ENCODE results near the gene IDH1. TPM values are rescaled to one million over a fixed set of nuclear protein-coding genes. Genes with fewer than 3 reads are reported as not detected.

The IDH1 gene
- total and polyA plus RNA-seq, 2 of the 8 experiments (the other 6 are each of a cell fraction or from before 2014, with no cell fraction given), result 174 to 398 TPM

DNA sequence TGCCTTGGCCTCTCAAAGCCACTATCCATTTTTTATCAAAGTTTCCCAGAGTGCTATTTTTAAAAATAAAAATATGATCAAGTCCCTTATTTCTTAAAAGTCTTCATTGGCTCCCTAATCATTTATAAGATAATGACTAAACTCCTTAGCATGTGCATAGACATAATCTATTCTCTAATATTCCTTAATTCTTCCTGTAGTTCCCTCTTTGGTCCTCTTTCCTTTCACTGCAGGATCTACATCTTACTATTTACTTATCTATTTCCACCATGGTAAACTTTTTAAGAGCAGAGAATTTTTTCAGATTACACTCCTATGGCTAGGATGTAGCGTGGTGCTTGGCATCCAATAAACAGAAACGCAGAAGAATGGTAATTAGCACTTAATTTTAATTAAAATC is 19.0 kb downstream of the IDH1 start:
- no peak overlapping the region for H3K56ac ChIP-seq (replicated peaks; ENCODE audit: insufficient read length, low read depth, low read length)
- no peak overlapping the region for H3K27ac ChIP-seq (ENCODE audit: low read depth, low read length)
- 95% methylated on average over 2 of the region's 2 CpGs; no CpG with 5 or more reads in 1 of the 2 experiments for WGBS, 2 experiments (ENCODE audit: extremely low coverage in 1 of 2, insufficient coverage in 1 of 2, insufficient read length in 1 of 2, insufficient replicate concordance in 2 of 2, low coverage in 1 of 2, low lambda C conversion rate in 2 of 2, missing lambda C conversion rate in 1 of 2)

More for the DNA sequence above, 19.0 kb downstream of the IDH1 start:
- Histone ChIP-seq H3K27me3 (replicated peaks in 1 of 4; ENCODE audit: control insufficient read depth in 3 of 4, extremely low read depth in 1 of 4, insufficient read depth in 3 of 4, low read length in 3 of 4) (no peaks in the 10 kb centered on the region), H4K8ac (ENCODE audit: extremely low read depth, insufficient read depth, low read length) (no peak overlapping the region), H4K5ac (ENCODE audit: insufficient read length, low read depth, low read length) (no peak overlapping the region), H2BK12ac (ENCODE audit: low read depth, low read length) (no peak overlapping the region), H3K23ac (ENCODE audit: insufficient read length) (no peak overlapping the region), H3K4me3 (ENCODE audit: extremely low read depth in 1 of 4, insufficient read depth in 2 of 4, low read depth in 3 of 4, low read length in 4 of 4) (no peak overlapping the region), H3K36me3 (ENCODE audit: control insufficient read depth in 2 of 4, insufficient read depth in 4 of 4, low read length in 3 of 4) (peaks cover 16 to 48% (median 31%) of the 10 kb centered on the region in 4 experiments), H3K9me3 (ENCODE audit: insufficient read depth in 2 of 2, low read depth in 1 of 2, low read length in 1 of 2) (no peaks in the 10 kb centered on the region), H3K79me2 (ENCODE audit: control insufficient read depth in 1 of 2, insufficient read depth in 2 of 2, low read length in 2 of 2) (no peaks in the 10 kb centered on the region), H2BK15ac (ENCODE audit: low read length) (no peak overlapping the region), H2AFZ (ENCODE audit: low read length) (no peak overlapping the region), H4K20me1 (replicated peaks in 1 of 2; ENCODE audit: control insufficient read depth in 1 of 2, insufficient read depth in 2 of 2, low read length in 2 of 2) (no peaks in the 10 kb centered on the region), H3K14ac (ENCODE audit: insufficient read length) (no peak overlapping the region), H3K23me2 (ENCODE audit: low read depth, low read length) (no peaks in the 10 kb centered on the region), H2BK5ac (ENCODE audit: low read depth, low read length) (no peak overlapping the region), H4K91ac (replicated peaks; ENCODE audit: insufficient read length, low read length) (no peak overlapping the region), H2AK5ac (ENCODE audit: low read depth, low read length) (no peak overlapping the region), H3K4me1 (replicated peaks in 1 of 4; ENCODE audit: control insufficient read depth in 3 of 4, insufficient read depth in 4 of 4, low read length in 3 of 4) (no peaks in the 10 kb centered on the region), H2BK120ac (replicated peaks; ENCODE audit: low read depth, low read length) (no peak overlapping the region), H3K18ac (ENCODE audit: extremely low read depth, low read length) (no peak overlapping the region), H3K4ac (replicated peaks; ENCODE audit: insufficient read length, low read depth, low read length) (no peak overlapping the region), H3K79me1 (ENCODE audit: low read depth, low read length) (no peaks in the 10 kb centered on the region), H2BK20ac (ENCODE audit: low read length) (no peak overlapping the region), H3K4me2 (ENCODE audit: insufficient read depth in 1 of 2, low read depth in 2 of 2, low read length in 2 of 2) (no peak overlapping the region), H3K9ac (replicated peaks in 1 of 4; ENCODE audit: extremely low read depth in 1 of 4, low read depth in 3 of 4, low read length in 3 of 4) (no peak overlapping the region)
- ChIA-PET CTCF (ENCODE audit: partially characterized antibody) (no interaction called here), POLR2A (ENCODE audit: partially characterized antibody) (interaction anchor here (1.2 to 1.7 kb wide), 3 partner anchors 9 to 18 kb away, joined by 3 to 6 read pairs (median 6); partner anchors contain the start of gene IDH1)
- TF ChIP-seq, protein P1, sequence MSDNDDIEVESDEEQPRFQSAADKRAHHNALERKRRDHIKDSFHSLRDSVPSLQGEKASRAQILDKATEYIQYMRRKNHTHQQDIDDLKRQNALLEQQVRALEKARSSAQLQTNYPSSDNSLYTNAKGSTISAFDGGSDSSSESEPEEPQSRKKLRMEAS (IDR thresholded peaks at IDR 0.05), result no peak
- no peak for TF ChIP-seq BCL11A (IDR thresholded peaks at IDR 0.05; ENCODE audit: low read depth in 2 of 2, low read length in 2 of 2)
- no peak for TF ChIP-seq POLR2AphosphoS5 (IDR thresholded peaks at IDR 0.05; ENCODE audit: low read depth, low read length)
- FAIRE-seq (no peak), DNase-seq (ENCODE audit: low read depth in 1 of 2, low spot score in 2 of 2) (no peak)

Data from H1 (cell line).